T-helper 1 cell treated with Interleukin-12 subunit alpha and Interleukin-12 subunit beta and Interleukin-4 antibody, amounts not matched to agents 30 ng/mL and 1 ng/mL, for 36 hours (primary cell): ENCODE measurements around the gene NPIPA5. TPM values are rescaled to one million over a fixed set of nuclear protein-coding genes. Genes with fewer than 3 reads are reported as not detected.
"Not testable (repeated sequence)": the region's sequence is repeated elsewhere in the genome, so short reads cannot be mapped to it uniquely, and the experiment has no call there.

Source experiments
- intact Hi-C: fragments of 100-400 bp; cut with micrococcal nuclease; formaldehyde crosslinking; loops from one replicate; pipeline ENCODE4 v1.15.1; 2024
- total RNA-seq: library from RNA; stranded (reverse); gene quantifications from 2 replicates; pipeline ENCODE4 v1.2.3, GENCODE V29; 2022

NPIPA5 gene
- total RNA-seq, 1 donor from 2014 or later = 15.7 TPM

DNA sequence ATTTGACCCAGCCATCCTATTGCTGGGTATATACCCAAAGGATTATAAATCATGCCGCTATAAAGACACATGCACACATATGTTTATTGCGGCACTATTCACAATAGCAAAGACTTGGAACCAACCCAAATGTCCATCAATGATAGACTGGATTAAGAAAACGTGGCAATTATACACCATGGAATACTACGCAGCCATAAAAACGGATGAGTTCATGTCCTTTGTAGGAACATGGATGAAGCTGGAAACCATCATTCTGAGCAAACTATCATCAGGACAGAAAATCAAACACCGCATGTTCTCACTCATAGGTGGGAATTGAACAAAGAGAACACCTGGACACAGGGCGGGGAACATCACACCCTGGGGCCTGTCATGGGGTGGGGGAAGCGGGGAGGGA is 14.9 kb upstream of the NPIPA5 start:
- intact Hi-C loops = not testable (repeated sequence)

DNA sequence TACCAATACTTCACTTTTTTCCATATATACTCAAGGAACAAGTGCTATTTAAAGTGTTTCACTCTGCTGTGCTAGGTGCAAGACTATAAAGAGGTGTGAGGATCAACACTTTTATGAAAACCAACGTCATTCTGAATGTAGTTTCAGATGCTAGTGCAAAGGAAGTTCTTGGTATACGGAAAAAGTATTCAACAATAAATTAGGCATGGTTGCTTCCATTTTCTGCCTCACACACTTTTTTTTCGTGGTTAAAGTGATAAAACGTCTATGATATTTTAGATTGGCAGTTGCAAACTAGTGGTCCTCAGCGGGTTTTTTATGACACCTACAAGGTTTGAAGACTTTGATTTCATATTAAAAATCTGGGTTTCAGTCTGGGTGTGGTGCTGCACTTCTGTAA is 11.8 kb upstream of the NPIPA5 start:
- intact Hi-C loops = not testable (repeated sequence)

DNA sequence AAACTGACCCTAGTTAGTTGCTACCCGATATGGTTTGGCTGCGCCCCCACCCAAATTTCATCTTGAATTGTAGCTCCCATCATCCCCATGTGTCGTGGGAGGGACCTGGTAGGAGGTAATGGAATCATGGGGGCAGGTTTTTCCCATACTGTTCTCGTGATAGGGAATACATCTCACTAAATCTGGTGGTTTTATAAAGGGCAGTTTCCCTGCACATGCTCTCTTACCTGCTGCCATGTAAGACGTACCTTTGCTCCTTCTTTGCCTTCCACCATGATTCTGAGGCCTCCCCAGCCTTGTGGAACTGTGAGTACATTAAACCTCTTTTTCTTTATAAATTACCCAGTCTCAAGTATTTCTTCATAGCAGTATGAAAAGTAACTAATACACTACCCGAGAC is 10.0 kb upstream of the NPIPA5 start:
- intact Hi-C loops = not testable (repeated sequence)

GRCh38 chr16:15382810-15383209 is 4.7 kb upstream of the NPIPA5 start:
- intact Hi-C loops = not testable (repeated sequence)

DNA sequence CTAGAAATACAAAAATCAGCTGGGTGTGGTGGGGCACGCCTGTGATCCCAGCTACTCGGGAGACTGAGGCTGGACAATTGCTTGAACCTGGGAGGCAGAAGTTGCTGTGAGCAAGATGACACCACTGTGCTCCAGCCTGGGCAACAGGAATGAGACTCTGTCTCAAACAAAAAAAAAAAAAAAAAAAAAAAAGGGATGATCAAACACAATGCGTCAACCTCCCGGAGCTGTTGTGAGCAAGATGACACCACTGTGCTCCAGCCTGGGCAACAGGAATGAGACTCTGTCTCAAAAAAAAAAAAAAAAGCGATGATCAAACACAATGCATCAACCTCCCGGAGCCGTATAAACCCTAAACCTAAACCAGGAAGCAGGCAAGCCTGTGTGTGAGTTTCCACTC is 20.6 kb downstream of the NPIPA5 start:
- intact Hi-C loops = not testable (repeated sequence)

DNA sequence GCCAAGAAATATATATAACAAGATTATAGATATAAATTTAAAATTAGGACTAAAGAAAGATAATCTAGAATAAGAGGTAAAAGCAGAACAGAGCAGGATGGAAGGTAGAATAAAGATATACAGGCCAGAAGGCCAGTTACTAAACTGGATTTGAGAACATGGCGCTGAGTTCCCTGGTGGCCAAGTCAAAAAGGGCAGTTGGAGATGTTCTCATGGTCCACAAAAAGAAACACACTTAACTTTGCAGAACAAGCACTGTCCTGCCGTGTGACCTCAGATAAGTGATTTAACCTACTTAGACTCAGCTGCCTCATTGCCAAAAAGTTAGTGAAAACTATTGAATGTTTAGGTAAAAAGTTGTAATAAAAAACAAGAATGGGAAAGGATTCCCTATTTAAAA is 23.2 kb downstream of the NPIPA5 start:
- intact Hi-C loops = not testable (repeated sequence)

- intact Hi-C loops = not testable (repeated sequence)
Measured at GRCh38 chr16:15352852-15353251, 25.2 kb downstream of the NPIPA5 start.

DNA sequence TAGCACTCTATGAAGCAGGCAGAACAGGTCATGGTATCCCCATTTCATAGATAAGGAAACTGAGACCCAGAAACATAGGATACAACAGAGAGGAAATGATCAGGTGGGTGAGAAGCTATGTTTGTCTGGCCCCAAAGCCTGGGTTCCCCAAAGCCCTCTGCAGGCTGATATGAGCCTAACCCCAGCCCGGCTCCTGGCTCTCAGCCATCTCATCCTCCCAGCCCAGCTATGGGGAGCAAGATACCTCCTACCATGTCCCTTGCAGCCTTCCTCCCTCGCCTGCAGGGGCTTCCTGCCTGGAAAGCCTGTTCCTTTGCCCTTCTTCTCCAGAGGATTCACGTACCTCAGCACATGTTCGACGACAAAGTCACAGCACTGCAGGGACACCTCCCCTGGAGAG is 26.3 kb downstream of the NPIPA5 start:
- intact Hi-C loops = not testable (repeated sequence)

- intact Hi-C loops = not testable (repeated sequence)
Measured at GRCh38 chr16:15351251-15351650, 26.8 kb downstream of the NPIPA5 start.

DNA sequence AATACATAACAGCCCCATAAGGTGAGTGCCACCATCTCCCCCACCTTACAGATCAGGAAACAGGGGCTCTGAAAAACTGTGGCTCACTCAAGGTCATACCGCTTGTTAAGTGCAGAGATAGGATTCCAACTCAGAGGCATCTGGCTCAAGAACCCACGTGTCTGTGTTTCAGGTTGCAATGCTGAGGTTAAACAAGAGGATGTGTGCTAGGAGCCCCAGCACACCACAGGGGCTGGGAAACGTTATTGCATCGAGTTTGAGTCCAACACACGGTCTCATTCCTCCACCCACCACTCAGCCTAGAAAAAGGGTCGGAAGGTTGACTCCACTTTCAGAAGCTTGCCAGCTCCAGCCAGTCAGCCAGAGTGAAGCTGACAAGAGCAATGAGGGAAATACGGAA is 29.4 kb downstream of the NPIPA5 start:
- intact Hi-C loops = not testable (repeated sequence)

- intact Hi-C loops = not testable (repeated sequence)
Measured at GRCh38 chr16:15342337-15342736, 35.8 kb downstream of the NPIPA5 start.

DNA sequence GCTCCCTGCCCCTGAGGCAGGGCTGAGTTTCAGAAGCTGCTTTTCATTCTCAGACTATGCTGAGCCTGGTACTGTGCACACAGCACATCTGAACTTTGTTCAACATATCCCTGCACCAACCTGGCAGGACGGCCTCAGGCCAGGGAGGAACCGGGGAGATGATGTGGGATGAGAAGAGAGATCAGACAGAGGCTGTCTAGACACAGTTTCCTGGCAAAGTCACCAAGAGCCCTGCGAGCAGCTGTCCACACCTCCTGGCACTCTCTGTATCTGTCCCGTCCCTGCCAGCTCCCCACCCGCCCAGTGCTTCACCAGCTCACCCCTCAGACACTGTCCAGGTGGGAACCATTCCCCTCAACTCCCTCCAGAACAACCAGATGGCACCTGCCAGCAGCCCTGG is 39.1 kb downstream of the NPIPA5 start:
- intact Hi-C loops = not testable (repeated sequence)

- intact Hi-C loops = not testable (repeated sequence)
Measured at GRCh38 chr16:15337974-15338605, 40.0 kb downstream of the NPIPA5 start.

- intact Hi-C loops = not testable (repeated sequence)
Measured at GRCh38 chr16:15335609-15336008, 42.5 kb downstream of the NPIPA5 start.

DNA sequence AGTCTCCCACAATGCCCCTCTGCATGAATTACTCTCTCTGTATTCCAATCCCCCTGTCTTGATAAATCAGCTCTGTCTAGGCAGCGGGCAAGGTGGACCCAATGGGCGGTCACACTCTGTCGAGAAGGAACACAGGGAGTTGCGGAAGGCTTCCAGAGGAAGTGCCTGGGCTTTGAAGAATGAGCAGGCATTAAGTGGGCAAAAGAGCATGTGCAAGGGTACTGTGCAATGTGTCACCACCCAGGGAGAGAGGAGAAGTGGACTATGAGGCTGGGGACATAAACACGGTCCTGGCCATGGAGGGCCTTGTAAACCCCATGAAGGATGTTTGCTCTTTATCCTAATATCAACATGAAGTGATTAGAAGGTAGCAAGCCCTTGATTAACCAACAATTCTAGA is 44.1 kb downstream of the NPIPA5 start:
- intact Hi-C loops = not testable (repeated sequence)

- intact Hi-C loops = not testable (repeated sequence)
Measured at GRCh38 chr16:15330978-15331377, 47.1 kb downstream of the NPIPA5 start.

DNA sequence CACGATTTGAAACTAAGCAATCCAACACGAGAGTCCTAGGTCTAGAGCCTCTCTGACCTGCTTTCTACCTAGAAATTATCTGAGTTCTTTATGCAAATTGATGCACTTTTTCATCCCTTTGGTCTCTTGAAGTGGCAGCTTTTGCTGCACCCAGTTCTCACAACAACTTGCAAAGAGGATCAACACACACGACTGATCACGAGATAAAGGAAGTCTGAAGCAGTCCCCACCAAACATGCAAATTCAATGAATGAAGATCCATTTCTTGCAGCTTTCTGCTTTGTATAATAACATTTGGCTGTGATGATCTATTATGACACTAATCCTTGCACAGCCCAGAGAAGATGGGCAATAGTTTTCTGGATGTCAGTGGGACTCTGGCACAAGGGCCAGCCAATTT is 53.1 kb downstream of the NPIPA5 start:
- intact Hi-C loops = not testable (repeated sequence)

- intact Hi-C loops = not testable (repeated sequence)
Measured at GRCh38 chr16:15323373-15323772, 54.7 kb downstream of the NPIPA5 start.

GRCh38 chr16:15321221-15321620 is 56.9 kb downstream of the NPIPA5 start:
- intact Hi-C loops = not testable (repeated sequence)

GRCh38 chr16:15314562-15314961 is 63.5 kb downstream of the NPIPA5 start:
- intact Hi-C loops = not testable (repeated sequence)
